ENCODE measurements around the gene POLR2H. TPM values are rescaled to one million over a fixed set of nuclear protein-coding genes. Genes with fewer than 3 reads are reported as not detected.

POLR2H gene
- total and polyA plus RNA-seq, 10 of the 15 experiments (the other 5 are each of a cell fraction or from before 2014, with no cell fraction given), result 74.2 to 357 (median 143) TPM

GRCh38 chr3:184333190-184333589, 28.3 kb upstream of the POLR2H start:
- Histone ChIP-seq H3K27ac (ENCODE audit: control insufficient read depth, insufficient read depth) (no peak overlapping the region), H3K4me1 (ENCODE audit: control insufficient read depth, insufficient read depth, low read length) (peaks cover 8% of the 10 kb centered on the region), H3K4me3 (no peak overlapping the region), H3K36me3 (ENCODE audit: control insufficient read depth in 2 of 2, insufficient read depth in 2 of 2, low read length in 1 of 2) (peaks cover 32 to 40% of the 10 kb centered on the region in 2 experiments), H2AFZ (ENCODE audit: control insufficient read depth, low read depth, low read length) (no peak overlapping the region), H4K20me1 (ENCODE audit: control insufficient read depth, insufficient read depth) (peaks cover 2% of the 10 kb centered on the region), H3K79me2 (ENCODE audit: control insufficient read depth, insufficient read depth, low read length) (no peaks in the 10 kb centered on the region), H3K27me3 (replicated peaks in 1 of 2; ENCODE audit: control insufficient read depth in 2 of 2, insufficient read depth in 2 of 2, low read length in 1 of 2) (no peaks in the 10 kb centered on the region), H3K9me3 (replicated peaks; ENCODE audit: control insufficient read depth, insufficient read depth, low read length) (no peaks in the 10 kb centered on the region), H3K4me2 (ENCODE audit: control insufficient read depth, insufficient read depth) (no peak overlapping the region), H3K9ac (ENCODE audit: control insufficient read depth, insufficient read depth, low read length) (no peak overlapping the region)
- RAD21 ChIA-PET (ENCODE audit: unreplicated experiment), result no interaction called here
- ATAC-seq (no peak), FAIRE-seq (no peak), DNase-seq (ENCODE audit: low read depth, low spot score) (no peak)
- intact Hi-C loops (cut with micrococcal nuclease; ENCODE audit: unreplicated experiment), result no loop called here
- in situ Hi-C loops (cut with MboI), result no loop called here
- POLR2A ChIA-PET, result no interaction called here
- 81% methylated on average over 6 of the region's 6 CpGs for WGBS (ENCODE audit: insufficient coverage, insufficient replicate concordance, low lambda C conversion rate, missing lambda C conversion rate)
- no peak for TF ChIP-seq BCL3 (IDR thresholded peaks at IDR 0.05; ENCODE audit: borderline replicate concordance, insufficient read depth, low read depth, low read length, poor library complexity, severe bottlenecking)
- no peak for TF ChIP-seq MXI1 (IDR thresholded peaks at IDR 0.05; ENCODE audit: low read depth, low read length)
- no peak for TF ChIP-seq ZBED1 (IDR thresholded peaks at IDR 0.05; ENCODE audit: borderline replicate concordance)
- no peak for TF ChIP-seq ZNF207 (IDR thresholded peaks at IDR 0.05; ENCODE audit: borderline replicate concordance)
- TF ChIP-seq TBL1XR1 (IDR thresholded peaks at IDR 0.05; ENCODE audit: low read depth, low read length), result no peak
- no peak for TF ChIP-seq SREBF2 (IDR thresholded peaks at IDR 0.05; ENCODE audit: low read length)
- TF ChIP-seq CEBPZ (IDR thresholded peaks at IDR 0.05; ENCODE audit: low read depth, low read length), result no peak
- TF ChIP-seq NFYA (IDR thresholded peaks at IDR 0.05; ENCODE audit: borderline replicate concordance, low read depth, low read length), result no peak
- TF ChIP-seq KLF5 (IDR thresholded peaks at IDR 0.05; ENCODE audit: partially characterized antibody), result no peak
- TF ChIP-seq PML (IDR thresholded peaks at IDR 0.05; ENCODE audit: low read length), result no peak
- TF ChIP-seq EGR1 (IDR thresholded peaks at IDR 0.05; ENCODE audit: borderline replicate concordance in 1 of 2, low read depth in 2 of 2, low read length in 2 of 2), result no peak
- TF ChIP-seq TAF1 (IDR thresholded peaks at IDR 0.05; ENCODE audit: borderline replicate concordance, low read depth, low read length), result no peak
- no peak for TF ChIP-seq NKRF (conservative IDR thresholded peaks at IDR 0.05)
- TF ChIP-seq ZSCAN29 (IDR thresholded peaks at IDR 0.05), result no peak
- CTCF ChIA-PET, result no interaction called here
- SMC1A ChIA-PET (ENCODE audit: uncharacterized antibody, unreplicated experiment), result no interaction called here
- BruUV-seq (replicated peaks), result TSS peak; percentile 56

All from GM12878 (cell line).